DLD1 (cell line): ENCODE data around the gene DYRK2.
"Not testable (repeated sequence)": the region's sequence is repeated elsewhere in the genome, so short reads cannot be mapped to it uniquely, and the experiment has no call there.

ENCODE experiments used
- in situ Hi-C: cut with HindIII; loops from 2 replicates; pipeline ENCODE4 v1.10.0; 2017; ENCODE audit warnings: low sequenced_read_pairs

The DYRK2 gene

DNA sequence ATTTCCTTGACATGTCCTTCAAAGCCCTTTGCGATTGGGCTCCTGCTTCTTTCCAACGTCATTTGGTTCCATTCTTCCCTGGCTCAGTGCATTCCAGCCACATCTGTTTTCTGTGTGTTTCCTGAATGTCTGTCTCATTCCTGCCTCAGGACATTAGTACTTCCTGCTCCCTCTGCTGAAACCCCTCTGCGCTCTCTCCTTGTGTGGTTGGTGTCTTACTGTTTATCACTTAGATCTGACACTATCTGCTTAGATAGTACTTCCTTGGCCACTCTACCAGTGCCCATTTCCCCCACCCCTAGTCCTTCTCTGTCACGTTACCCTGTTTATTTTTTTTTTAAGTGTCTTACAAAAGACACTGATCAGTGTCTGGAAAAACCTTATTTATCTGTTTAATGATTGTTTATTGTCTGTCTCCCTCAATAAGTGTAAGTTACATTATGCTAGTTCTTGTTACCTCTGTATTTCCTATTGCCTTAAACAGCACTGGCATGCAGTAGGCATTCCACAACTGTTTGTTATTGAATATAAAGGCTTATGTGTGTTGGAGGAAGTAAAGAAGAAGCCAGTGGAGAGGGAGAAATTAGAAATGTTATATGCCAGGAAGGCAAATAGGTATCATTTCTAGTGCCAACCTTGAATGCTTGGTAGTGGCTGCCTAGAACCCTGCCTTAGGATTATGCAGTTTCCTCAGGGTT lies 21.5 kb downstream of the DYRK2 start:
- in situ Hi-C loops: no loop called here

DNA sequence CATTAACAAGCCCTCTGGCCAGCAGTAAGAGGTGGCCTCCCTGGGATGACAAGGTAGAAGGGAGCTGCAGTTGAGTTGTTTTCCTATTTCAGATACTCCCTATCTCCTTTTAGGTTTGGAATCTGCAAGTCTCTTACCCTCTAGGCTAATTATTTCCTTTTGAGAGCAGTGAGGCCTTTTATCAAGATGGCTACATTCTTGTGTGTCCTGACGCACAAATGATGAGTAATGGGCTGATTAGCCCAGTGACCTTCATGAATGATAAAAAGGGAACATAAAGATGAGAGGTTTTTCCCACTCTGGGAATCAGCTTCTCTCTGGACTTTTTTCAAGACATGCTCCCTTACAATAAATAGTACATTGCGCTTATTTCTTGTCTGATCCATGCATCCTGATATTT lies 22.9 kb downstream of the DYRK2 start:
- in situ Hi-C loops: no loop called here

DNA sequence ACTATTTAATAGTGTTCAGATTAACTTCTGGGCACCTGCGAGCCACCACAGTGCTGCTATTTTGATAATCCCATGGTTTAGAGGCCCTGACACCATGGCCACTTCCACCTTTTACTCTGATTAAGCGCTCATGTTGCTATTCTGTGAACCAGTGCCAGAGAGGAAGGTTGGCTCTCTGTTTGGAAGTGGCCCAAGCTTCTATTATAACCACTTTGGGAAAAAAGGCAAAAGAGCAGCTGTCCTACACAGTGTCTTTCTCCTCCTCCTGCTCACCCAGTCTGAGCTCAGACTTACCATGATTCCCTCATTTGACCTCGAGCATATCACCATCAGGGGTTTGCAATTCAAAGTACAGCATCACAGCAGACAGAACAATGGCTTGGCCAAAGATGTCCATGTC lies 23.3 kb downstream of the DYRK2 start:
- in situ Hi-C loops: no loop called here

DNA sequence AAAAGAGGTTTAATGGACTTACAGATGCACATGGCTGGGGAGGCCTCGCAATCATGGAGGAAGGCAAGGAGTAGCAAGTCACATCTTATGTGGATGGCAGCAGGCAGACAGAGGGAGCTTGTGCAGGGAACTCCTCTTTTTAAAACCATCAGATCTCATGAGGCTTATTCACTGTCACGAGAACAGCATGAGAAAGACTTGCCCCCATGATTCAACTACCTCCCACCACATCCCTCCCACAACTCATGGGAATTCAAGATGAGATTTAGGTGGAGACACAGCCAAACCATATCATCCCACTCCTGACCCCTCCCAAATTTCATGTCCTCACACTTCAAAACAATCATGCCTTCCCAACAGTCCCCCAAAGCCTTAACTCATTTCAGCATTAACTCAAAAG lies 24.0 kb downstream of the DYRK2 start:
- in situ Hi-C loops: not testable (repeated sequence)

DNA sequence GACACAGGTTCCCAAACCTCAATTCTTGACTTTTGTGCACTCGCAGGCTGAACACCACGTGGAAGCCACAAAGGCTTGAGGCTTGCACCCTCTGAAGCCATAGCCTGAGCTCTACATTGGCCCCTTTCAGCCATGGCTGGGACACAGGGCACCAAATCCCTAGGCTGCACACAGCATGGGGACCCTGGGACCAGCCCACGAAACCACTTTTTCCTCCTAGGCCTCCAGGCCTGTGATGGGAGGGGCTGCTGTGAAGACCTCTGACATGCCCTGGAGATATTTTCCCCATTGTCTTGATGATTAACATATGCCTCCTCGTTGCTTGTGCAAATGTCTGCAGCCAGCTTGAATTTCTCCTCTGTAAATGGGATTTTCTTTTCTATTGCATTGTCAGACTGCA lies 25.0 kb downstream of the DYRK2 start:
- in situ Hi-C loops: not testable (repeated sequence)

DNA sequence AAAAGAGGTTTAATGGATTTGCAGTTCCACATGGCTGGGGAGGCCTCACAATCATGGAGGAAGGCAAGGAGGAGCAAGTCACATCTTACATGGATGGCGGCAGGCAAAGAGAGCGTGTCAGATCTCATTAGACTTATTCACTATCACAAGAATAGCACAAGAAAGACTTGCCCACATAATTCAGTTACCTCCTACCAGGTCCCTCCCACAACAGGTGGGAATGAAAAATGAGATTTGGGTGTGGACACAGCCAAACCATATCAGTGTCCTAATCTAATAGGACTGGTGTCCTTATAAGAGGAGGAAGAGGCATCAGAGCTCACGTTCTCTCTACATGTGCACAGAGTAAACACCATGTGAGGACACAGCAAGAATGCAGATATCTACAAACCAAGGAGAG lies 25.9 kb downstream of the DYRK2 start:
- in situ Hi-C loops: no loop called here

DNA sequence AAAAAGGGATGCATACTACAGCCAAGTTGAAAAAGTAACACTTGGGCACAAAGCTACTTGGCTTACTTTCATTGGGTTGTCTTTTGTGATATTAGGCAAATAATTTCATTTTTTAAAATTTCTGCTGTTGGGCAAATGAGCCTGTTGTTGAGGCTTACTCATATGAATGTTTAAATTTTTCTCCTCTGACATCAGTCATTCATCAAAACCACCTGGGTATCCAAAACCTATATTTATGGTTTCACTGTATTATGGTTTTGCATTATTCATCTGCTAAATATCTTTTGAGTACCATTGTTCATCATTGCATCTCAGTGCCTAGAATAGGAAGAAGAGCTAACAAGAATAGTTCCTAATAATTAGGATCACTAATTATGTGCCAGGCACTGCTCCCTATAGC lies 28.1 kb downstream of the DYRK2 start:
- in situ Hi-C loops: no loop called here

DNA sequence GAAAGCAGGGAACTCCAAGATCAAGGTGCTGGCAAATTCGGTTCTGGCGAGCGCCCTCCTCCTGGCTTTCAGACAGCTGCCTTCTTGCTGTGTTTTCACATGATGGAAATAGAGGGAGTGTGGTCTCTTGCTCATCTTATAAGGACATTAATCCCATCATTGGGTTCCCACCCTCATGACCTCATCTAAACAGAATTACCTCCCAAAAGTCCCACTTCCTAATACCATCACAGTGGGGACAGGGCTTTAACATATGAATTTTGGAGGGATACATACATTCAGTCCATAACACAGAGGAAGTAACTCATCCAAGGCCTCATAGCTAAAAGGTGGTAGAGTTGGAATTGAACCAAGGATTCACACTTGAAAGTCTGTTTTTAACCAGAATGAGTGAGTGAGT lies 28.6 kb downstream of the DYRK2 start:
- in situ Hi-C loops: no loop called here

DNA sequence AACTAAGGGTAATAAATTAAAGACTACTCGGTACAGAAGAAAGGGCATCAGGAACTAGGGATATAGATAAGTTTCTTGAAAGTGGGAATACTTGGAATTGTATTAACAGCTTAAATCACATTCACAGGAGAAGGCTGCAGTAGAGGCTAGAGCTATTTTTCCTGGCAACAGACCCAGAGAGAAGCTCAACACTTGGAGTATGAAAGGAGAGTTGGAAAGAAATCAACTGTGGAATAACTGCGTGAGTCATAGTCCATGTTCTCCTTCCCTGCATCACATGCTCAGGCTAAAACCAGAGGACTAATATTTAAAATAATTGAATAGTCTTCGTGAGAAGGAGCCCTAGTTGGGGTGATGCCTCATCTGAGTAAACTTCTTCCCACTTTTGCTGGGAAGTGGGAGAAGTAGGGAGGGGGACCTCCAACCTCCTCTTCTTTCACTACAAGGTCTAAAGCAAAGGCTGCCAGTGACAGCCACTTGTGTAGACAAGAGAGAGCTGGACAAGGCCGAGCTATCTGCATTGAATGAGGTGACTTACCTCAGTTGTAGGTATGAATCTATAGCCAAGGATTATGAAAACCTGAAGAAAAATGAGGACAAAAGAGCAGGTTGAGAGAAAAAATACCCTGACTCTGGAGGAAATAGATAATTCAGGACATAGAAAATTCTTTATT lies 32.7 kb downstream of the DYRK2 start:
- in situ Hi-C loops: no loop called here

DNA sequence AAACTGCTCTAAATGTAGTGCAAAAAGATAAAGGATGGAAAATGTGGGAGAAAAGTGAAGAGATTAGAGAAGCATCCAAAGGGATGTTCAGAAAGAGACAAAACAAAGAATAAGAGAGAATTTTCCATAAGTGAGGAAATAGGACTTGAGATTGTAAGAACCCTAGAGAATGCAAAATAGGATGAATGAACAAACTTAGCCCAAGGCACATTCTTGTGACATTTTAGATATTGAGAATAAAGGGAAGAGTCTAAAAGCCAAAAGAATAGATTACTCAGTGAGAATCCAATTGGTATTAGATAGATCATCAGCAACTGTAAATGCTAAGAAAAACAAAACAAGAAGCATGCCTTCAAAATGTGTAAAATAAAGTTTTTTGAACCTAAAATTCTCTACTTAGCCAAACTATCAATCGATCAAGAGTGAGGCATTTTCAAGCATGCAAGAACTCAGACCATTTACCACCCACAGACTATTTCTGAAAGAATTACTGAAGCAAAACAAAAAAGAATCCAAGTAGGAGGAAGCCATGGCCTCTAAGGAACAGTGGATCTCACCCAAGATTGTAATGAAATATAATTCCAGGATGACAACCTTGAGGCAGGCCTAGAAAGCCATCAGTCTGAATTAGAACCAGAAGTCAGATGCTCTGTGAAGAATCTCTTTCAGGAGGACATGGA lies 33.5 kb downstream of the DYRK2 start:
- in situ Hi-C loops: no loop called here

DNA sequence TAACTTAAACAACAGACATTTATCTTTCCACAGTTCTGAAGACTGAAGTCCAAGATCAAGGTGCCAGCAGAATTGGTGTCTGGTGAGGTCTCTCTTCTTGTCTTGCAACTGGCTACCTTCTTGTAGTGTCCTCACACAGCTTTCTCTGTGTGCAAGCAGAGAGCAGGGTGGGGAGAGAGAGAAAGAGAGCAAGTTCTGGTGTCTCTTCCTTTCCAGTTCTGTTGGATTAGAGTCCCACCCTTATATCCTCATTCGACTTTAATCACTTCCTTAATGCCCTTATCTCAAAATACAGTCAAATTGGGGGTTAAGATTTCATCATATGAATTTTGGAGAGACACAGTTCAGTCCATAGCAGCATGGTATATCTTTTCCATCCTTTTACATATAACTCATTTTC lies 40.8 kb downstream of the DYRK2 start:
- in situ Hi-C loops: no loop called here

DNA sequence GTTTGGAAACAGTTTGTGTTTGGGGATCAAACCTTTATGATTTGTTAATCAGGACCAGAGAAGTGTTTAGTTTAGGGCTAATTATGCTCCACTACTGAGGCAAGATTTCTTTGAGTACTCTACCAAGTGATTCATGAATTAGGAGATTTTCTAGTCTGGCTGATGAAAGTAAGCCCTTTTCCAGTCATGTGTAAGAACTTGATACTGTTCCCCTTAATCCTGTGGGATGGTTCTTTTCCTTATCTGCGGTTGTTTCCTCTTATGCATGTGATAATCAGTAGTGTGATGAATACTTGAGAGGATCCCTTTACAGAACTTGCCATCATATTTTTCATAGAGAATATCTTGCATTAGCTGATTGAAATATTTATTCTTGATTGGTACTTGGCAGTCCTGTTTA lies 42.1 kb downstream of the DYRK2 start:
- in situ Hi-C loops: no loop called here

DNA sequence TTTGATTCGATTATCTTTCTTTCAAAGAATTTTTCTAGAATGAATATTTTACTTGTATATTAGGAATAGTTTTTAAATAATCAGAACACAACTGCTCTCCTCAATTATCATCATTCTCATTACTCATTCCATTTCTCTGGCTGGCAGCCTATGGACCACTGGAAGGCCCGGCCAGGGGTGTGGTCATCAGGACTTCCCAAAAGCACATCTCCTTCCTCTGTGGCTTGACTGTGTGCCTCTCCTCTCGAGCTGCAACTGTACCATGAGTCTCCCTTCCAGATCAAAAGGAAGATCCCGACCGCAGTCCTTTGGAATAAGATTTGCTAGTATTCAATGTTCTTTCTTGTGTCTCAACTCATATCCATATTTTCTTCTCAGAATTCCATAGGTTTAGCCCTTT lies 42.7 kb downstream of the DYRK2 start:
- in situ Hi-C loops: no loop called here

DNA sequence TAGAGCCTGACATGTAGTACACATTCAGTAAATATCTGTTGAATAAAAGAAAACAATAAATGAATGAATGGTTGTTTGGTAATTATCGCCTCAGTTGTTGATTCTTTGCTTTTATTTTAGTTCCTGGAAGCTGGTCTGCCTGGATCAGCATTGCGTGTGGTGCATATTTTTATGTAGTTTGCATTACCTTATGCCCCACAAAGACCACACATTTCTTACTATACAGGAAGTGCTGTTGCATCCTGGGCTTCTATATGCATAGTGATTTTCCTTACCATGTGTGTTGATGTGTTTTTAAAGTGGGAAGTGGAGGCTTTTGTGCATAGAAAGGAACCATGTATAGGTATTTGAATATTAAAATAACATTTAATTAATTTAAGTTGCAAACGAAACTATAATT lies 43.6 kb downstream of the DYRK2 start:
- in situ Hi-C loops: no loop called here

DNA sequence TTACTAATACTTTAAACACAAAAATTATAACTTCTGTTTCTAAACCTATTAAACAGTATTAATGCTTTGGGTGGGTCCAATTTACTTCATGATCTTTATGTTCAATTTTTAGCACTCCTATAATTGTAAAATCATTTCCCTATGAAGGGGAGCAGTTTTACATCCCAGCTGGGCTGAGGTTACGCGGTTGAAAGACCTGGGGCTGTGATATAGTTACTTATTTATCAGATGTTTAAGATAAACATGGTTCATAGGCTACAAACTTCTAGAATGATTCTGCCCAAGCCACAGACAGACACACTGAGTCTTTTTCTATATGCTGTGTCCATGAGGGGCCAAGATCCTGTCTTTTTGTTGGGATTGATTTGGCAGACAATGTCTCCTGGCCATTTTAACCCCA lies 44.4 kb downstream of the DYRK2 start:
- in situ Hi-C loops: no loop called here

DNA sequence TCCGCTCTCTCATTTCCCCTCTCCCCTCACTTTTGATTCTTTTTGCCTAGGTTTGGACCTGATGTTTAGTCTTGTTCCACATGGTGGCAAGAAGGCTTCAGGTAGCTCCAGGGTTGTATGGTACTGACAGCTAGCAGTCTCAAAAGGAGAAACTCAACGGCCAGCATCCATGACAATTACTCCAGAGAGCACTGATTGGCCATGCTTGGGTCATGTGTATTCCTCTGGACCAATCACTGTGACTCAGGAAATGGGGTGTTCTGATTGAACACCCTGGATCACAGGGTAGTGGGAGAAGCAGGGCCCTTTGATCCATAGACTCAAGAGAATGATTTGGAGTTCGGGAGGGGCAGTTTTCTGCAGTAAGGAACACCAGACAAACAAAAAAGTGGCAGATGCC lies 45.3 kb downstream of the DYRK2 start:
- in situ Hi-C loops: no loop called here

DNA sequence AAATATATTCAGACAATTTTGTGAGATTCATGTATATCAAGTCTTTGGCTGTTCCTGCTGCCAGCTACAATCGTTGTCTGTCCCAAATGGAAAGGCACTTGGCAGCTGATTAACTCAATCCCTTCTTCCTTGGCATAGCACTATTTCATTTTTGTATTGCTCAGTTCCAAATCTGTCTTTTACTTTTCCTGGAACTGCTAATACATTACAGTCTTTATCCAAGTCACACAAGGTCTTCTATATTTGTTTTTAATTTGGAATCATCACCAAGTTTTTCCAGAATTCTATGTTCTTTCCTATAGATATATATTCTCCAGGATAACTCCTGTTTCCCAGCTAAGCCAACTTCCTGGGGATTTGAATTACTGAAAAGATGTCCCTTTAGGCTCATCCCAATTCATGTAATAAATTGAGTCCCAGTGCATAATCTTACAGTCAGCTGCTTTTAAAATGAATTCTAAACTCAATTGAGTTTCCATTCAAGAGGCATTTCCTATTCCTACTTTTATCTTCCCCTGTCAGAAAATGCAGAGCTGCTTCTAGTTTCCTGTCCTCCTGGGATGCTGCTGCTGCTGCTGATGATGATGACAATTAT lies 45.9 kb downstream of the DYRK2 start:
- in situ Hi-C loops: no loop called here

DNA sequence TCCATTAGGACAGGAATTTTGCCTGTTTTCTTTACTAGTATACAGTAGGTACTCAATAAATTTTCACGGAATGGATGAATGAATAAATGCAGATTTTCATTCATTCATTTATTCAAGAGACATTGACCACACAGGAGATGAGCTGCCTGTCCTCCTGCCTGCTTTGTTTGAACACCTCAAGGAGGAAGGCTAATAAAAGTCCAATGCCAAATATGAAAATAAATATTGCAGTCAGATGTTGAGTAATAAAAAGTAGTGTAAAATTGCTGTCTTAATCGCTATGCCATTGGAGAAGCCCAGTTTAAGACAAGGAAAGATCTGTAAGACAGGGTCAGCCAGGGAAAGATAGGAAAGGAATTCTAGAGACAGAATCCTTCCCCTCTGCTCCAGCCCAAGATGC lies 47.4 kb downstream of the DYRK2 start:
- in situ Hi-C loops: no loop called here

DNA sequence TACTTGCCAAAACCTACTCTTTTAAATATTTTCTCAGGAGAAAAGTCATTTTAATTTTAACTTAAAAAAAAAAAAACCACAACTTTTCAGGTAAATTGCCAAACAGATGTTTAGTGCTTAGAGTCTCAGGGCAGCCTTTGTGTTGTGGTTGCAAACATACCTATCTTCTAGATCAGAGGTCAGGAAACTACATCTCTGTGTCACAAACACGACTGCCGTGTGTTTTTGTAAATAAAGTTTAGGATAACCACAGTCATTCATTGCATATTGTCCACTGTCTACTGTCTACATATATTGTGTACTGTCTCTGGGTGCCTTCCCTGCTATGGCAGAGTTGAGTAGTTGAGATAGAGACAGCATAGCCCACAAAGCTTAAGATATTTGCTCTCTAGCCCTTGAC lies 48.9 kb downstream of the DYRK2 start:
- in situ Hi-C loops: no loop called here

DNA sequence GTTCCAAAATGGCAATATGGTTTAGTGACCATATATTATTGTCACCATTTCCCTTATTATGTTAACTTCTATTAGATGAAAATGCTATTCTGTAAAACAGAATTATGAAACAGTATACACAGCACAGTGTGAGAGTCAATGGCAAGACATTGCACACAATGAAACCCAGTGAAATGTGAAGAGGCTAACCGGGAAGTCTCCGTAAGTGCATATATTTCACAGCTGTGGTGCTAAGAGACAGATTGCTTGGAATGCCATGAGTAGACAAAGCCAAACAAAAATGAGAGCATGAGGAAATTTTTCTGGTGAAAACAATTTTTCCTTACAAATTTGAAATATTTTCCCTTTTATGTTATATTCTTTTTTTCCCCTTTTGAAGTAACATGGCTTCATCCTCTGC lies 49.4 kb downstream of the DYRK2 start:
- in situ Hi-C loops: no loop called here

DNA sequence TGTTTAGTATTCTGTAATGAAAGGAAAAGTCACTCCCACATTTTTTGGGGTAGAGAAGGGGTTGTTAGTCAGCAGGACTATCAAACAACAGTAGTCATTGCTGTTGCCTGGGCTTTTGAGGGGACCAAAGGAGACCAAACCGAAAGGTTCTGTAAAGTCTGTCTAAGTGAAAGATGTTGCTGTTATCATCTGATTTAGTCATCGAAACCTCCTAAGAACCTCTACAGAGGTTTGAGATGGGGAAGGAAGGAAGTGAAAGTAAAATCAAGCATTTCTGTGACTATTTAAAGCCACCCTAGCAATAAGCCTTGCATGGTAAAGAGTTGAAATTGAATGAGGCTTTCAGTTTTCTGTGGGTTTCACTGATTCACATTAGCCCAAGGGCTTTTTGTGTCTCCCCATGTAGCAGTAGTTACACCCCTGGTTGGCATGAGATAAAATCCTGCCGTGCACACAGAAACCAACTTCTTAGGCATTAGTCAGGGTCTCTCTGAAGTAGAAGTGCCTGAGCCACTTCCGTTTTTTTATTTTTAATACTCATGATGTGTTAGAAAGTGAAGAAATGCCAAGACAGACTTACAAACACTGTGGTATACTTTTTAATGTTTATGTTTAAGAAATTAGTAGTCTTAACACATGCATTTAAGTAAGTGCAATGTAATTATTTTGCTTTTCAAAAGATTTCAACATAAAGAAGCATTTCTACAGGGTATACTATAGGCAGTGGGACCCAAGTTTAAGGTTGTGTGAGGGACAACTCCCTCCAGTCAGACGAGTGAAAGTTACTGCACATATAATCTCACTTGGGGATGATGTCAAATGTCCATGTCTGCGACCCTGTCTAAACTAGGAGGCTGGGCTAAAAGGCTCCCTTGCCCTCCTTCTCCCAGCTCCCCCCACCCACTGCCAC lies 50.4 kb downstream of the DYRK2 start:
- in situ Hi-C loops: no loop called here
